Suprapubic skin (tissue), 4 donors: ENCODE measurements around the gene MYL11. TPM values are rescaled to one million over a fixed set of nuclear protein-coding genes. Genes with fewer than 3 reads are reported as not detected.

Experiments used
- DNase-seq, 2 donors: peaks; one replicate each; pipeline ENCODE4 v3.0.0-alpha.2; 2019; ENCODE audit warnings: low spot score in 2 of 2
- H3K27ac ChIP-seq: fragments of 200-600 bp; sonication (generic); one replicate; pipeline ENCODE4 v1.5.1; 2019
- H3K27me3 ChIP-seq: fragments of 200-600 bp; sonication (generic); one replicate; pipeline ENCODE4 v1.5.1; 2019
- H3K36me3 ChIP-seq: fragments of 200-600 bp; sonication (generic); one replicate; pipeline ENCODE4 v1.5.1; 2019
- H3K4me1 ChIP-seq: fragments of 200-600 bp; sonication (generic); one replicate; pipeline ENCODE4 v1.5.1; 2019
- H3K4me3 ChIP-seq: fragments of 200-600 bp; sonication (generic); one replicate; pipeline ENCODE4 v1.5.1; 2019; ENCODE audit warnings: mild to moderate bottlenecking
- H3K9me3 ChIP-seq: fragments of 200-600 bp; sonication (generic); one replicate; pipeline ENCODE4 v1.5.1; 2019
- EP300 ChIP-seq: sonication (generic); formaldehyde crosslinking; IDR thresholded peaks from one replicate; pipeline ENCODE4 v1.6.1; 2017; ENCODE audit warnings: antibody characterized with exemption
- POLR2A ChIP-seq, 2 donors: fragments of 450-650 bp; IDR thresholded peaks; one replicate each; pipeline ENCODE4 v1.6.1; 2017; ENCODE audit warnings: antibody characterized with exemption in 2 of 2, mild to moderate bottlenecking in 2 of 2, moderate library complexity in 2 of 2
- POLR2AphosphoS5 ChIP-seq, 3 donors: sonication (generic); formaldehyde crosslinking; IDR thresholded peaks; one replicate each; pipeline ENCODE4 v1.6.1; 2017; ENCODE audit warnings: antibody characterized with exemption in 3 of 3
- WGBS: methylation state at CpG from one replicate; pipeline ENCODE4 v1.1.5; 2018; 5-methylcytosine and 5-hydroxymethylcytosine counted together
- total RNA-seq, 4 donors: library from RNA; depleted of rRNA; stranded (reverse); fragments of >200 nt; gene quantifications; one replicate each; pipeline ENCODE4 v1.1.0, GENCODE V29; 2016
- TF ChIP-seq, protein P1 (sequence below), 2 donors: fragments of 200-600 bp in 1 of 2; fragments of 450-650 bp in 1 of 2; sonication (generic) in 1 of 2; IDR thresholded peaks; one replicate each; pipeline ENCODE4 v1.5.1; 2016 to 2019; ENCODE audit warnings: antibody characterized with exemption in 2 of 2, mild to moderate bottlenecking in 1 of 2, moderate library complexity in 1 of 2

Gene MYL11
- total RNA-seq, 4 donors from 2014 or later: not detected

DNA sequence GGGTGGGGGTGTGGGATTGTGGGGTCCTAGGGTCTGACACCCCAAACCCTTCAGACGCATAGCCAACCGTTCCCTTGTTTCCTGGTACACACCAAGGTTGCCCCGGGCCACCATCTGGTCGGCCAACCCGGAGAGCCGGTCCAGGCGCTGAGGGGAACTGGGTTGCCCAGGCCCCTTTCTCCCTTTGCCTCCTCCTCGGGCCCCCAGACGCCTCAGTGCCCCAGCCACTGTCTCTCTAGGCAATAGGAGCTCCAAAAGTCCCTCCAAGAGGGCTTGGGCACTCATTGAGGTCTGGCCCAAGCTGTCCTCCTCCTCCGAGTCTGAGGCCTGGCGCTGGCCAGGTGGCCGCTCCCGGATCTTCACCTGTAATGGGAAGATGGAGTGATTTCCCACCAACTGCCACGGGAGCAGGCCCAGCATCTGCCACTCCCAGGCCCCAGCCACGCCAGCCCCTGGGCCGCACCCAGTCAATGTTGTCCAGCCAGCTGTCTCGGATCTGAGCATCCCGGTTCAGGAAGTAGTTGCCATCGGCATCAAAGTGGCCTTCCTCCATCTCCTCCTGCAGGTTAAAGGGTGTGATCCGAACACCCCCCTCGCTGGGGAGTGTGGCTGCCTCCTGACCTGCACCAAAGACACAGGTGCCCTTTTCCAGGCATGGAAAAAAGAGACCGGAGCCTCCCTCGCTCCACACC, 21.0 kb upstream of the MYL11 start:
- TF ChIP-seq POLR2AphosphoS5 (IDR thresholded peaks at IDR 0.05) (no peak), POLR2A (IDR thresholded peaks at IDR 0.05) (no peak), EP300 (no peak)
- TF ChIP-seq, protein P1, sequence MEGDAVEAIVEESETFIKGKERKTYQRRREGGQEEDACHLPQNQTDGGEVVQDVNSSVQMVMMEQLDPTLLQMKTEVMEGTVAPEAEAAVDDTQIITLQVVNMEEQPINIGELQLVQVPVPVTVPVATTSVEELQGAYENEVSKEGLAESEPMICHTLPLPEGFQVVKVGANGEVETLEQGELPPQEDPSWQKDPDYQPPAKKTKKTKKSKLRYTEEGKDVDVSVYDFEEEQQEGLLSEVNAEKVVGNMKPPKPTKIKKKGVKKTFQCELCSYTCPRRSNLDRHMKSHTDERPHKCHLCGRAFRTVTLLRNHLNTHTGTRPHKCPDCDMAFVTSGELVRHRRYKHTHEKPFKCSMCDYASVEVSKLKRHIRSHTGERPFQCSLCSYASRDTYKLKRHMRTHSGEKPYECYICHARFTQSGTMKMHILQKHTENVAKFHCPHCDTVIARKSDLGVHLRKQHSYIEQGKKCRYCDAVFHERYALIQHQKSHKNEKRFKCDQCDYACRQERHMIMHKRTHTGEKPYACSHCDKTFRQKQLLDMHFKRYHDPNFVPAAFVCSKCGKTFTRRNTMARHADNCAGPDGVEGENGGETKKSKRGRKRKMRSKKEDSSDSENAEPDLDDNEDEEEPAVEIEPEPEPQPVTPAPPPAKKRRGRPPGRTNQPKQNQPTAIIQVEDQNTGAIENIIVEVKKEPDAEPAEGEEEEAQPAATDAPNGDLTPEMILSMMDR (IDR thresholded peaks at IDR 0.05): no peak
- H3K36me3 ChIP-seq: peaks cover 48% of the 10 kb centered on the region
- H3K27me3 ChIP-seq: no peaks in the 10 kb centered on the region
- 83% methylated on average over 20 of the region's 23 CpGs for WGBS
- DNase-seq: no peak
- peak overlapping the region; percentile 80 for H3K4me3 ChIP-seq
- peaks cover 49% of the 10 kb centered on the region for H3K4me1 ChIP-seq
- peak overlapping the region; percentile 95 for H3K27ac ChIP-seq
- H3K9me3 ChIP-seq: no peaks in the 10 kb centered on the region

DNA sequence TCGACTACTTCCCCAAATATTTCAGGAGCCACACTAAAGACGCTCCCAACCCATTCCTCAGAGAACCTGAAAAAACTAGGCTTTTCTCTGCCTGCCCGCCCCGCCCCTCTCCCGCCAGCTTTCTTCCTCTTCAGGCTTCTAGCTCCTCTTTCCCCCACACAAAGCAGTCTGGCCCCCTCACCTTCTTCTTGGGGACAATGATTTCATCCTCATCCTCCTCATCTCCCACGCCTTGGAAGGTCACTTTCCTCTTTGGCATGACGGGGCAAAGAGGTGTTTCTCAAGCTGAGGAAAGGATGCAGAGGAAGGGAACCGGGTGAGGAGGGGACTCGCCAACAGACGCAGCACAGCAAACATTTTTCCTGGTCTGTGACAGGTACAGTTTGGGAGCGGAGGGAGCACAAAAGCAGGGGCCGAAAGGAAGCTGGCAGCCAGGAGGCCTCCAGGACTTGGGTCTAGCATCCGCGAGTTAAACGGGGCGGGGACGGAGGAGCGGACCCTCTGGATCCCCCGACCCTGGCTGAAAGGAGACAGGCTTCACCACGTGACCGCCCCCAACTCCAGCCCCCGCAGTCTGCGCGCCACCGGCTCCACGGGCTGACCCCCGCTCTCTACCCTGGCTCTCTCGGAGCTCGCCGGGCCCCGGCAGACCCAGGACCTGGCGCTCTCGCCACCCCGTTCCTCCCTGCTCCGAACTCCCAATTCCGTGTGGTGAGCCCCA, 20.0 kb upstream of the MYL11 start:
- Histone ChIP-seq H3K27ac (peak overlapping the region; percentile 95), H3K9me3 (no peaks in the 10 kb centered on the region), H3K36me3 (peaks cover 58% of the 10 kb centered on the region), H3K4me1 (peaks cover 49% of the 10 kb centered on the region), H3K27me3 (no peaks in the 10 kb centered on the region), H3K4me3 (peak overlapping the region; percentile 80)
- no peak for DNase-seq
- 3% methylated on average over 12 of the region's 36 CpGs for WGBS
- TF ChIP-seq EP300: no peak
- TF ChIP-seq POLR2A (IDR thresholded peaks at IDR 0.05): no peak
- TF ChIP-seq, protein P1 (IDR thresholded peaks at IDR 0.05): no peak
- TF ChIP-seq POLR2AphosphoS5 (IDR thresholded peaks at IDR 0.05): no peak

DNA sequence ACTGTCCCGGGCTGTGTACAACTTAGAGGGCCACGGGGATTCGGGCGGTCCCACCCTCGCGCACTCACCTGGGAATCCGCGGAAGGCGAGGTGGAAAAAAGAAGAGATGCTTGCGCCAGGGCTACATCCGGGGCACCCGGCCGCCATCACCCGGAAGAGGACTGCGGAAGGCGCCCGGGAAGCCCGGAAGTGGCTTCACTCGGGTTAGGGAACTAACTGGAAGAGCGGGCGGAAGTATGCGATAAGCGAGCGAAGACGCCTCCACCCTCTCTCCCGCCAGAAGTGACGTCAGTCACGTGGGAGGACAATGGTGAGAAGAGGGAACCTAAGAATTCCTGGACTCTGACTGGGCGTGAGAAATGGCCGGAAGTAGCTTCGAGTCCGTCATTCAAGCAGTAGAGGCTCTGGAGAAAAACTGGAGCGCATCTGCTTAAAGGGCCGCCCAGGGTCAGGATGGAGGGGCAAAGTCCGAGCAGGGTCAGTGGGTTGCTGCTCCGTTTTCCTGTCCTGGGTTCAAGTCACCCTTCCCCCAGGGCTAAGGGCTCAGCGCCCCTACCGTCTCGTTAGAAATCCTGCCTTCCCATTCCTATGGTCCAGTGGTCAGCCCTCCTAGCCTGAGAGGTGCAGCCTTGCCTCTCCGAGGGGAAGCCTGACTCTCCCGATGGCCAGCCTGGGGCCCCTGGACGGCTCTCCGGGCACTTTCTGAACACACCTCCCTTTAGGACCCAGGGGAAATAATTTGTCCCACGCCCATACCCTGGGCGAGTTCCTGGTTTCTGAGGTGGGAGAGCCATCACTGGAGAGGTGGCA, 19.3 kb upstream of the MYL11 start, which contains the start of gene CD2BP2:
Gene CD2BP2, minus strand, starts transcription at position 165 of the 810 bp plus-strand sequence. CDS start 627 bp downstream, outside the sequence.
- no peaks in the 10 kb centered on the region for H3K9me3 ChIP-seq
- peak within 1 kb of the TSS; percentile 95 for H3K27ac ChIP-seq
- H3K4me3 ChIP-seq: peak within 1 kb of the TSS; percentile 80
- peaks cover 62% of the 10 kb centered on the region for H3K36me3 ChIP-seq
- no peak for TF ChIP-seq EP300
- TF ChIP-seq POLR2AphosphoS5 (IDR thresholded peaks at IDR 0.05): peak in 2 of 3 donors; percentile 91 to 97
- peak; percentile 31 to 32 for TF ChIP-seq POLR2A (IDR thresholded peaks at IDR 0.05)
- no peaks in the 10 kb centered on the region for H3K27me3 ChIP-seq
- DNase-seq: peak; percentile 97 to 98
- under 1% methylated on average over 40 of the region's 45 CpGs for WGBS
- H3K4me1 ChIP-seq: peaks cover 53% of the 10 kb centered on the region

DNA sequence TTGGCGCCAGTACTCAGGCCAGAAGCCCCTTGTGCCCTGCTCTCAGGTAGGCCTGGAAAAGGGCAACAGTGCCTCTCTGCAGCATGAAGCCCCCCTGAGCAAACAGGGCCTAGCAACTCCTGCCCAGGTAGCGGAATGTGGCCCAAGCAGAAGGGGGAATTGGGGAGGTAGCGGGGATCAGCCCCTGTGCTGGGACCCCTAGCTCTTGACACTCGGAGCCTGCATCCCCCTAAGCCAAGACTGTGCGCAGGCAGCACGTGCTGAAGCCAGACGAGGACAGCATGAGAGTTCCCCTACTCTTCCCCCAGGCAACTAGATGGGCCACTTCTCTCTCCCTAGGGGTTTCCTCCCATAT, 18.7 kb upstream of the MYL11 start:
- no peaks in the 10 kb centered on the region for H3K27me3 ChIP-seq
- peaks cover 53% of the 10 kb centered on the region for H3K4me1 ChIP-seq
- H3K36me3 ChIP-seq: peaks cover 62% of the 10 kb centered on the region
- H3K4me3 ChIP-seq: peak overlapping the region; percentile 80
- TF ChIP-seq EP300: no peak
- TF ChIP-seq, protein P1 (IDR thresholded peaks at IDR 0.05): no peak
- TF ChIP-seq POLR2A (IDR thresholded peaks at IDR 0.05): no peak
- TF ChIP-seq POLR2AphosphoS5 (IDR thresholded peaks at IDR 0.05): no peak
- 30% methylated on average over 2 of the region's 7 CpGs for WGBS
- H3K9me3 ChIP-seq: no peaks in the 10 kb centered on the region
- no peak for DNase-seq
- peak overlapping the region; percentile 95 for H3K27ac ChIP-seq

DNA sequence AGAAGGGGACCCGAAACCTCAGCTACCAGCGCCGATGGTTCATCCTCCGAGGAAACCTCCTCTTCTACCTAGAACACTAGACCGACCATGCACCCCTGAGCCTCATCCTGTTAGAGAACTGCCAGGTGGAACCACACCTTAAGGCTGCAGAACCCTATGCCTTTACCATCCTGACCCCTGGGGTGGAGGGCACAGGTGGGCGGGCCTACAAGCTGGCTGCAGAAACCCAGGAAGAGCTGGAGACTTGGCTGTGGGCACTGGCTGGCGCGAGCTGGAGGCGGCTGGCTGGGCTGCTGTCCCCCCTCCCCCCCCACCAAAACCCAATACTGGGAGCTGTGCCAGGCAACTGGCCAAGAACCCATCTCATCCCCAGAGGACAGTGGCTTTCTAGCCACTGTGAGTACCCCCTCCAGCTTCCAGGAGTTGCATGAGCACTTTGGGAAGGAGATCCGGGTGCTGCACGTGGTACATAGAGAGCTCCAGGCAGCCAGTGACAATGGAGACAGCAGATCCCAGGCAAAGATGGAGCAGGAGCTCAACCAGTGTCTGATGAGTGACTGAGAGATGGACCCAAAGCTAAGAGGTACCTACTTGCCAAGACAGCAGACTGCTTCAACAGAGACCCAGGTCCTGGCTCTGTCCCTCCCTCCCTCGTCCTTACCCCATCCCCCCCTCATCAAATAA, 18.1 kb upstream of the MYL11 start:
- Histone ChIP-seq H3K27me3 (no peaks in the 10 kb centered on the region), H3K4me1 (peaks cover 53% of the 10 kb centered on the region), H3K36me3 (peaks cover 58% of the 10 kb centered on the region), H3K4me3 (peak overlapping the region; percentile 80), H3K27ac (peak overlapping the region; percentile 95), H3K9me3 (no peaks in the 10 kb centered on the region)
- TF ChIP-seq POLR2A (IDR thresholded peaks at IDR 0.05): no peak
- WGBS: 65% methylated on average over 8 of the region's 12 CpGs
- peak in 1 of 2 donors; percentile 69 for DNase-seq
